ENCODE measurements around the gene MESP1. TPM values are rescaled to one million over a fixed set of nuclear protein-coding genes. Genes with fewer than 3 reads are reported as not detected.

MESP1 gene
- total and polyA plus RNA-seq, 10 of the 15 experiments (the other 5 are each of a cell fraction or from before 2014, with no cell fraction given): 0.04 to 1.1 (median 0.57) TPM; not detected in 2

- TF ChIP-seq, protein P1, sequence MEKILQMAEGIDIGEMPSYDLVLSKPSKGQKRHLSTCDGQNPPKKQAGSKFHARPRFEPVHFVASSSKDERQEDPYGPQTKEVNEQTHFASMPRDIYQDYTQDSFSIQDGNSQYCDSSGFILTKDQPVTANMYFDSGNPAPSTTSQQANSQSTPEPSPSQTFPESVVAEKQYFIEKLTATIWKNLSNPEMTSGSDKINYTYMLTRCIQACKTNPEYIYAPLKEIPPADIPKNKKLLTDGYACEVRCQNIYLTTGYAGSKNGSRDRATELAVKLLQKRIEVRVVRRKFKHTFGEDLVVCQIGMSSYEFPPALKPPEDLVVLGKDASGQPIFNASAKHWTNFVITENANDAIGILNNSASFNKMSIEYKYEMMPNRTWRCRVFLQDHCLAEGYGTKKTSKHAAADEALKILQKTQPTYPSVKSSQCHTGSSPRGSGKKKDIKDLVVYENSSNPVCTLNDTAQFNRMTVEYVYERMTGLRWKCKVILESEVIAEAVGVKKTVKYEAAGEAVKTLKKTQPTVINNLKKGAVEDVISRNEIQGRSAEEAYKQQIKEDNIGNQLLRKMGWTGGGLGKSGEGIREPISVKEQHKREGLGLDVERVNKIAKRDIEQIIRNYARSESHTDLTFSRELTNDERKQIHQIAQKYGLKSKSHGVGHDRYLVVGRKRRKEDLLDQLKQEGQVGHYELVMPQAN (conservative IDR thresholded peaks at IDR 0.05): no peak
- TF ChIP-seq PML (IDR thresholded peaks at IDR 0.05; ENCODE audit: low read length) (no peak), YBX1 (IDR thresholded peaks at IDR 0.05) (no peak), BMI1 (IDR thresholded peaks at IDR 0.05; ENCODE audit: borderline replicate concordance) (no peak), MXI1 (IDR thresholded peaks at IDR 0.05; ENCODE audit: low read depth, low read length) (no peak), NFYB (IDR thresholded peaks at IDR 0.05; ENCODE audit: insufficient read depth, low read depth, low read length) (no peak)
These were observed 22.8 kb downstream of the MESP1 start (continued) for GRCh38 chr15:89728254-89728653.

DNA sequence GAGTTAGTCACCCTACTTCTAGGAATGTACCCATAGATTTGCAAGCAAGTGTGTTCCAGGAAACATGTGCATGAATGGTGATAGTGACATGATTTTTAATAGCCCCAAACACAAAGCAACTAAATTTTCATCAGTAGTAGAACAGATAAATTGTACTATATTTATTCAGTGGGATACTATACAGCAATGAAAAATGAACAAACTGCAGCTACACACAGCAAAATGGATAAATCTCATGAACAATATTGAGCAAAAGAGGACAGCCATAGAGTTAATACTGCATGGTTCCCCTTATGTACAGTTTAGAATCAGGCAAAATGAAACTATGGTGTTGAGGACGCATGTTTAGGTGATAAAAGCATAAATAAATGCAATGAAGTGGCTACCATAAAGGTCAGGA lies 26.0 kb downstream of the MESP1 start:
- ChIA-PET CTCF (interaction anchor here (0.8 to 1.3 kb wide), 2 partner anchors 14 to 15 kb away, joined by 3 to 6 read pairs; no protein-coding TSS in a partner anchor), RAD21 (ENCODE audit: unreplicated experiment) (no interaction called here), SMC1A (ENCODE audit: uncharacterized antibody, unreplicated experiment) (no interaction called here), POLR2A (no interaction called here)
- TF ChIP-seq GABPA (IDR thresholded peaks at IDR 0.05; ENCODE audit: low read depth) (no peak), CBX3 (IDR thresholded peaks at IDR 0.05; ENCODE audit: borderline replicate concordance, low read depth) (no peak), ZNF24 (IDR thresholded peaks at IDR 0.05) (no peak), STAT1 (conservative IDR thresholded peaks at IDR 0.05) (no peak), RUNX3 (IDR thresholded peaks at IDR 0.05; ENCODE audit: low read length) (no peak)
- FAIRE-seq (no peak), DNase-seq (ENCODE audit: low read depth, low spot score) (no peak), ATAC-seq (no peak)
- H3K27me3 ChIP-seq (replicated peaks in 1 of 2; ENCODE audit: control insufficient read depth in 2 of 2, insufficient read depth in 2 of 2, low read length in 1 of 2): no peaks in the 10 kb centered on the region; a peak in 1 of 4 replicates
- no peaks in the 10 kb centered on the region for H3K36me3 ChIP-seq (ENCODE audit: control insufficient read depth in 2 of 2, insufficient read depth in 2 of 2, low read length in 1 of 2)
- no peak overlapping the region for H2AFZ ChIP-seq (ENCODE audit: control insufficient read depth, low read depth, low read length)
- no peaks in the 10 kb centered on the region for H3K4me1 ChIP-seq (ENCODE audit: control insufficient read depth, insufficient read depth, low read length)
- 38% methylated on average over 1 of the region's 1 CpG for WGBS (ENCODE audit: insufficient coverage, insufficient replicate concordance, low lambda C conversion rate, missing lambda C conversion rate)
- no peaks in the 10 kb centered on the region for H3K79me2 ChIP-seq (ENCODE audit: control insufficient read depth, insufficient read depth, low read length)
- H3K27ac ChIP-seq (ENCODE audit: control insufficient read depth, insufficient read depth): no peak overlapping the region
- H3K4me2 ChIP-seq (ENCODE audit: control insufficient read depth, insufficient read depth): no peak overlapping the region
- in situ Hi-C loops (cut with MboI) (no loop called here), intact Hi-C loops (cut with micrococcal nuclease; ENCODE audit: unreplicated experiment) (no loop called here)
- no peaks in the 10 kb centered on the region; the same call in 1 of the 3 replicates for H3K9me3 ChIP-seq (replicated peaks; ENCODE audit: control insufficient read depth, insufficient read depth, low read length)
- no peaks in the 10 kb centered on the region for H4K20me1 ChIP-seq (ENCODE audit: control insufficient read depth, insufficient read depth)
- H3K9ac ChIP-seq (ENCODE audit: control insufficient read depth, insufficient read depth, low read length): no peak overlapping the region
- no TSS peak for BruUV-seq (replicated peaks)
- H3K4me3 ChIP-seq: no peak overlapping the region

Measured in GM12878 (cell line).